Measurements from ENCODE around the gene WWOX. TPM values are rescaled to one million over a fixed set of nuclear protein-coding genes. Genes with fewer than 3 reads are reported as not detected.

WWOX gene
- total and polyA plus RNA-seq, 2 donors (not counting 1 experiment from before 2014, with no cell fraction given): 10.5 to 42.3 TPM

DNA sequence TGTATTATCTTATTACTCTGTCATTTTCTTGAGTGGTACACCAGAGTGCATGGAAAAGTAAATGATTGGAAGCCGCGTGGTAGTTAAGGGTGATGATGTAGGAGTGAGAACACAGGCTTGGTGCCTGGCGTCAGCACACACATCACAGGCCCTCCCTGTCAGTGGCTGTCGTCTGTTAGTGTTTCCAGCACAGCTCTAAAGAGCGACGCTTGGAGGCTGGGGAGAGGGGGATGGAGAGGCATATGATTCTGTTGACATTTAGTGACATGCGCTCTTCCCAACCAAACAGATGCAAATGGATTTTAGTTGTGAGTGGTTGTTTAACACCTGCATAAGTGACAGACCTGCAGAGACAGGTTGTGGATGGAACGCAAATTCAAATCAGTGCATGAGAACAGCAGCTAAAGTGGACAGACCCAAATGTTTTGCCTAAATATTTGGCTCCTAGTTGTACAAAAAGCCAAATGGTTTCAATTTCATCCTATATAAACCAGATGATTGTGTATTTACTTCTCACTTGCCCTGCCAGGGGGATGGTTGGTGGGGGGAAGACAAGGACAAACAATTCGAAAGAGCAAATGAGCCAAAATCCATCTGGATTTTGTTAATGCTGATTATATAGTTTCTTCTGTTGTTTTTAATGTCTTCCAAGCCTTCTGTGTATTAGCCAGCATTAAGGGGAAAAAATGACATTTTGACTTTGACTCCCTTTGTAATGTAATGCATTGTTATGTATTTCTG, 222.3 kb downstream of the WWOX start:
- WGBS (ENCODE audit: insufficient coverage): no CpG with 5 or more reads among the region's 9 CpGs

DNA sequence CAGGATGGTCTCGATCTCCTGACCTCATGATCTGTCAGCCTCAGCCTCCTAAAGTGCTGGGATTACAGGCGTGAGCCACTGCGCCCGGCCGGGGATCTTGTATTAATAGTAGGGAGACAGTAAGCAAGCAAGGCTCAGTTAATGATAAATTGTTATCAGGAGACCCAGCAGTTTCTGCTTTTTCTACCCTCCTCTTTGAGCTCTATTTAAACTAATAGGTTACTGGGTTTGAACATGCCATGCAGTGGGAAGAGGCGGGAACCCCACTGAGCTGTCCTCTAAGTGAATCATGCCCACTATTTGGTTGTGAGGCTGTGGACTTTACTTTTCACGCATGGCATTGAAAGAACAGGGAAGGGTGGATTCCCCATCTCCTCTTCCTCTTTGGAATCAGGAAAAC, 223.9 kb downstream of the WWOX start:
- Histone ChIP-seq H4K20me1 (ENCODE audit: control insufficient read depth, insufficient read depth, low read length, poor library complexity, severe bottlenecking) (no peaks in the 10 kb centered on the region), H2AFZ (ENCODE audit: insufficient read depth, low read depth, low read length, poor library complexity, severe bottlenecking) (no peak overlapping the region), H3K4me1 (ENCODE audit: control insufficient read depth in 2 of 2, insufficient read depth in 2 of 2, low read length in 2 of 2) (no peaks in the 10 kb centered on the region), H3K27ac (ENCODE audit: low read length in 2 of 2) (no peak overlapping the region), H3K4me3 (ENCODE audit: control extremely low read depth in 1 of 5, extremely low read depth in 1 of 5, insufficient read depth in 1 of 5, low read depth in 2 of 5, low read length in 4 of 5) (no peak overlapping the region), H3K79me2 (ENCODE audit: control insufficient read depth, insufficient read depth, low read length) (no peaks in the 10 kb centered on the region), H3K27me3 (replicated peaks in 1 of 4; ENCODE audit: control extremely low read depth in 1 of 4, control insufficient read depth in 3 of 4, insufficient read depth in 4 of 4, low read length in 3 of 4) (no peaks in the 10 kb centered on the region), H3K4me2 (replicated peaks; ENCODE audit: low read depth, low read length, poor library complexity, severe bottlenecking) (no peak overlapping the region), H3K9ac (ENCODE audit: low read length) (no peak overlapping the region), H3K9me3 (ENCODE audit: control extremely low read depth in 1 of 3, control insufficient read depth in 2 of 3, insufficient read depth in 1 of 3, low read length in 2 of 3) (no peaks in the 10 kb centered on the region), H3K36me3 (replicated peaks in 1 of 2; ENCODE audit: control extremely low read depth in 1 of 2, control insufficient read depth in 1 of 2, extremely low read depth in 1 of 2, insufficient read depth in 2 of 2, low read length in 1 of 2) (no peaks in the 10 kb centered on the region)
- intact Hi-C loops (cut with micrococcal nuclease): no loop called here
- ATAC-seq (ENCODE audit: low read depth): no peak
- WGBS (ENCODE audit: insufficient coverage): 97% methylated on average over 5 of the region's 7 CpGs
- ChIA-PET CTCF (no interaction called here), POLR2A (no interaction called here)
- no peak for TF ChIP-seq EZH2 (IDR thresholded peaks at IDR 0.05; ENCODE audit: borderline replicate concordance, insufficient read depth, low read depth, low read length, poor library complexity, severe bottlenecking)
- Mint-ChIP-seq H3K27ac (no peak overlapping the region), H3K9me3 (ENCODE audit: insufficient read depth) (no peaks in the 10 kb centered on the region), H3K27me3 (no peaks in the 10 kb centered on the region), H3K4me1 (no peaks in the 10 kb centered on the region), H3K4me3 (no peak overlapping the region)
- DNase-seq: no peak

More for the DNA sequence above, 222.3 kb downstream of the WWOX start:
- Mint-ChIP-seq H3K4me1 (no peaks in the 10 kb centered on the region), H3K27ac (no peak overlapping the region), H3K4me3 (no peak overlapping the region), H3K9me3 (ENCODE audit: insufficient read depth) (no peaks in the 10 kb centered on the region), H3K27me3 (no peaks in the 10 kb centered on the region)
- DNase-seq (no peak), ATAC-seq (ENCODE audit: low read depth) (no peak)
- H3K27ac ChIP-seq (ENCODE audit: low read length in 2 of 2): no peak overlapping the region
- no peaks in the 10 kb centered on the region for H3K4me1 ChIP-seq (ENCODE audit: control insufficient read depth in 2 of 2, insufficient read depth in 2 of 2, low read length in 2 of 2)
- H3K4me3 ChIP-seq (ENCODE audit: control extremely low read depth in 1 of 5, extremely low read depth in 1 of 5, insufficient read depth in 1 of 5, low read depth in 2 of 5, low read length in 4 of 5): no peak overlapping the region
- H3K36me3 ChIP-seq (replicated peaks in 1 of 2; ENCODE audit: control extremely low read depth in 1 of 2, control insufficient read depth in 1 of 2, extremely low read depth in 1 of 2, insufficient read depth in 2 of 2, low read length in 1 of 2): no peaks in the 10 kb centered on the region
- intact Hi-C loops (cut with micrococcal nuclease): no loop called here
- H3K9me3 ChIP-seq (ENCODE audit: control extremely low read depth in 1 of 3, control insufficient read depth in 2 of 3, insufficient read depth in 1 of 3, low read length in 2 of 3): no peaks in the 10 kb centered on the region
- H4K20me1 ChIP-seq (ENCODE audit: control insufficient read depth, insufficient read depth, low read length, poor library complexity, severe bottlenecking): no peaks in the 10 kb centered on the region
- CTCF ChIA-PET: no interaction called here
- H3K4me2 ChIP-seq (replicated peaks; ENCODE audit: low read depth, low read length, poor library complexity, severe bottlenecking): no peak overlapping the region
- no peak overlapping the region for H2AFZ ChIP-seq (ENCODE audit: insufficient read depth, low read depth, low read length, poor library complexity, severe bottlenecking)
- no peaks in the 10 kb centered on the region for H3K79me2 ChIP-seq (ENCODE audit: control insufficient read depth, insufficient read depth, low read length)
- no peak for TF ChIP-seq EZH2 (IDR thresholded peaks at IDR 0.05; ENCODE audit: borderline replicate concordance, insufficient read depth, low read depth, low read length, poor library complexity, severe bottlenecking)
- TF ChIP-seq, protein P1, sequence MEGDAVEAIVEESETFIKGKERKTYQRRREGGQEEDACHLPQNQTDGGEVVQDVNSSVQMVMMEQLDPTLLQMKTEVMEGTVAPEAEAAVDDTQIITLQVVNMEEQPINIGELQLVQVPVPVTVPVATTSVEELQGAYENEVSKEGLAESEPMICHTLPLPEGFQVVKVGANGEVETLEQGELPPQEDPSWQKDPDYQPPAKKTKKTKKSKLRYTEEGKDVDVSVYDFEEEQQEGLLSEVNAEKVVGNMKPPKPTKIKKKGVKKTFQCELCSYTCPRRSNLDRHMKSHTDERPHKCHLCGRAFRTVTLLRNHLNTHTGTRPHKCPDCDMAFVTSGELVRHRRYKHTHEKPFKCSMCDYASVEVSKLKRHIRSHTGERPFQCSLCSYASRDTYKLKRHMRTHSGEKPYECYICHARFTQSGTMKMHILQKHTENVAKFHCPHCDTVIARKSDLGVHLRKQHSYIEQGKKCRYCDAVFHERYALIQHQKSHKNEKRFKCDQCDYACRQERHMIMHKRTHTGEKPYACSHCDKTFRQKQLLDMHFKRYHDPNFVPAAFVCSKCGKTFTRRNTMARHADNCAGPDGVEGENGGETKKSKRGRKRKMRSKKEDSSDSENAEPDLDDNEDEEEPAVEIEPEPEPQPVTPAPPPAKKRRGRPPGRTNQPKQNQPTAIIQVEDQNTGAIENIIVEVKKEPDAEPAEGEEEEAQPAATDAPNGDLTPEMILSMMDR (IDR thresholded peaks at IDR 0.05): no peak
- no peaks in the 10 kb centered on the region for H3K27me3 ChIP-seq (replicated peaks in 1 of 4; ENCODE audit: control extremely low read depth in 1 of 4, control insufficient read depth in 3 of 4, insufficient read depth in 4 of 4, low read length in 3 of 4)
- POLR2A ChIA-PET: no interaction called here
- H3K9ac ChIP-seq (ENCODE audit: low read length): no peak overlapping the region
